Heart right ventricle (tissue), 16 donors: ENCODE results near the gene SUSD3. TPM values are rescaled to one million over a fixed set of nuclear protein-coding genes. Genes with fewer than 3 reads are reported as not detected.

ENCODE experiments used
- ATAC-seq, 8 donors: fragments of 200-7000 bp; cut with Tn5 transposase; one replicate each; pipeline ENCODE4 v1.9.1; 2020; ENCODE audit warnings: mild to moderate bottlenecking in 8 of 8, moderate library complexity in 8 of 8, moderate number of reproducible peaks in 1 of 8
- DNase-seq, 2 donors: peaks; one replicate each; pipeline ENCODE4 v3.0.0-alpha.2; 2020
- H3K27ac ChIP-seq, 10 donors: fragments of 200-600 bp; sonication (generic) in 2 of 10; one replicate each; pipeline versions ENCODE4 v1.5.0 to v1.8.0; 2020 to 2022; ENCODE audit warnings: mild to moderate bottlenecking in 3 of 10
- H3K27me3 ChIP-seq, 7 donors: fragments of 200-600 bp; one replicate each; pipeline ENCODE4 v1.8.0; 2021 to 2022; ENCODE audit warnings: mild to moderate bottlenecking in 2 of 7
- H3K36me3 ChIP-seq, 9 donors: fragments of 200-600 bp; sonication (generic) in 1 of 9; one replicate each; pipeline versions ENCODE4 v1.5.0 to v1.8.0; 2020 to 2022; ENCODE audit warnings: mild to moderate bottlenecking in 2 of 9
- H3K4me1 ChIP-seq, 9 donors: fragments of 200-600 bp; sonication (generic) in 1 of 9; one replicate each; pipeline versions ENCODE4 v1.5.0 to v1.8.0; 2020 to 2022; ENCODE audit warnings: mild to moderate bottlenecking in 4 of 9
- H3K4me3 ChIP-seq, 10 donors: fragments of 200-600 bp; sonication (generic) in 2 of 10; one replicate each; pipeline versions ENCODE4 v1.5.0 to v1.8.0; 2020 to 2022; ENCODE audit warnings: mild to moderate bottlenecking in 7 of 10, moderate library complexity in 2 of 10
- H3K9me3 ChIP-seq, 11 donors: fragments of 200-600 bp in 10 of 11; sonication (generic) in 2 of 11; one replicate each; pipeline versions ENCODE4 v1.5.0 to v1.8.0; 2013 to 2022; ENCODE audit warnings: mild to moderate bottlenecking in 2 of 11, control low read depth in 1 of 11, moderate library complexity in 1 of 11
- WGBS, 2 donors: extraction: QIAGEN DNeasy Blood & Tissue Kit; methylation state at CpG; one replicate each; pipeline ENCODE4 v1.1.7; 2013; ENCODE audit warnings: inconsistent platforms in 1 of 2; 5-methylcytosine and 5-hydroxymethylcytosine counted together
- intact Hi-C, 10 donors: fragments of 100-400 bp; cut with DNase I; formaldehyde crosslinking; loops; one replicate each; pipeline versions ENCODE4 v1.11.1 to v1.14.2; 2022
- polyA plus RNA-seq, 2 donors: library from polyadenylated mRNA; stranded (reverse); fragments of 200-250 nt; gene quantifications; one replicate each; pipeline ENCODE4 v1.2.3, GENCODE V29; 2013
- total RNA-seq, 10 donors: library from RNA; stranded (reverse); fragmentation: NEBNext Ultra II Directional in 3 of 10; extraction: Animal tissue kit (Norgen Biotek cat#: 25700) in 3 of 10; gene quantifications; one replicate each; pipeline versions ENCODE4 v1.2.1 to v1.2.4, GENCODE V29; 2021 to 2023
- TF ChIP-seq, protein P1 (sequence below), 9 donors: fragments of 200-600 bp; sonication (generic) in 2 of 9; IDR thresholded peaks; one replicate each; pipeline versions ENCODE4 v1.5.0 to v1.8.0; 2021 to 2022; ENCODE audit warnings: antibody characterized with exemption in 9 of 9, mild to moderate bottlenecking in 5 of 9, moderate library complexity in 1 of 9
- donor health status: Arrhythmogenic right ventricular cardiomyopathy.
- donor health status: ischemic (EF 13 %, LVEDD 7.1; RV severe dilation, severe dysfunction).
- donor health status: healthy with polysubstance abuse.
- donor health status: DM: no; HTN: yes; CAD: no.
- donor health status: DM: no; HTN: no; CAD: no.
- donor health status: ischemic (EF 25% LVEDD 6.9; RV normal size, moderate dysfunction).
- donor health status: ischemic (EF 25% LVEDD 5.7; RV mildly dilated, moderate dysfunction).
- donor health status: healthy.
- donor health status: DM: yes; HTN: yes; CAD: no.
- donor health status: Ischemic cardiomyopathy.
- donor health status: ischemic (EF 35%, LVEDD 5.7; RV mildly dilated, moderate dysfunction).
- donor health status: nonischemic (EF 11% LVEDD 7.7; RV severe dilation, severe dysfunction).
- donor health status: DM: yes; HTN: yes; CAD: no.
- donor health status: PGD.
- donor health status: ischemic (EF 29% LVEDD 5.4; RV normal size, mild dysfunction).
- donor health status: nonischemic (EF 23%, LVEDD 6.1; RV moderate dilation, normal function).

The SUSD3 gene
- total and polyA plus RNA-seq, 12 donors: 0.40 to 2.1 (median 0.79) TPM; not detected in 1

DNA sequence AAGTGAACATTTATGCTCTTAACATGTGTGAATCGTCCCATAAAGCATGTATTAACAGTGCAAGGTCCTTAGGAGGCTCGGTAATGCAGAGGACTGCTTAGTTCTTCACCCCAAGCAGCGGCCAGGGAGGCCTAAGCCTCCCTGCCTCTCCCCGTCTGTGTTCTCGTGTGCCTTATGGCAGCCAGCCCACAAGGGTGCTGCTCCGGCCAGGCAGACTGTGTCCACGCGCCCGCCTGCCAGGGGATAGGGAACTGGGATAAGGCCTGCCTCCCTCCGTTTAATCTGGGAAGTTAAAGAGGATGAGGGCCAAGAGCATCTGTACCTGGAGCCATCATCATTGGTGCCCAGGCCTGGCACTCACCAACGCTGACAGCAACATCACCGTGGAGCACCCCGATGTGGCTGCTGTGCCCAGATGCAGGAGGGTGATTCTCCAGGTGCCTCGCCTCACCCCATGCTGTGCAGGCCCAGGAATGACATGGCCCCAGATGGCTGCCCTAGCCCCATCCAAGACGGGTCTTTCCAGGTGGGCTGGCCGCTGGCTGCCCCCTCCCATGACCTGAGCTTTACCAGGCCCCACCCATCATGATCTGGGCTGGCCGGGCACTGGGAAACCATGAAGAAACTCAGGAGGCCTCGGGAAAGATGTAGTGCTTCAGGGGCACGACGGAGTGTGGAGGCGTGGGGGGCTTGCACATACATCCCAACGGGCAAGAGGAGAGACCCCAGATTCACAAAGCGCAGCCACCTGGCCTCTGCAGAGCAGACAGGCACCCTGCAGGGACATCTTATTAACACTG is 35.6 kb upstream of the SUSD3 start:
- TF ChIP-seq, protein P1, sequence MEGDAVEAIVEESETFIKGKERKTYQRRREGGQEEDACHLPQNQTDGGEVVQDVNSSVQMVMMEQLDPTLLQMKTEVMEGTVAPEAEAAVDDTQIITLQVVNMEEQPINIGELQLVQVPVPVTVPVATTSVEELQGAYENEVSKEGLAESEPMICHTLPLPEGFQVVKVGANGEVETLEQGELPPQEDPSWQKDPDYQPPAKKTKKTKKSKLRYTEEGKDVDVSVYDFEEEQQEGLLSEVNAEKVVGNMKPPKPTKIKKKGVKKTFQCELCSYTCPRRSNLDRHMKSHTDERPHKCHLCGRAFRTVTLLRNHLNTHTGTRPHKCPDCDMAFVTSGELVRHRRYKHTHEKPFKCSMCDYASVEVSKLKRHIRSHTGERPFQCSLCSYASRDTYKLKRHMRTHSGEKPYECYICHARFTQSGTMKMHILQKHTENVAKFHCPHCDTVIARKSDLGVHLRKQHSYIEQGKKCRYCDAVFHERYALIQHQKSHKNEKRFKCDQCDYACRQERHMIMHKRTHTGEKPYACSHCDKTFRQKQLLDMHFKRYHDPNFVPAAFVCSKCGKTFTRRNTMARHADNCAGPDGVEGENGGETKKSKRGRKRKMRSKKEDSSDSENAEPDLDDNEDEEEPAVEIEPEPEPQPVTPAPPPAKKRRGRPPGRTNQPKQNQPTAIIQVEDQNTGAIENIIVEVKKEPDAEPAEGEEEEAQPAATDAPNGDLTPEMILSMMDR (IDR thresholded peaks at IDR 0.05): no peak
- WGBS, 2 donors: 94% methylated on average over 23 of the region's 23 CpGs
- intact Hi-C loops: no loop called here
- no peaks in the 10 kb centered on the region for H3K27me3 ChIP-seq
- no peak for ATAC-seq
- DNase-seq: no peak
- H3K27ac ChIP-seq: no peak overlapping the region
- no peak overlapping the region for H3K4me3 ChIP-seq
- H3K4me1 ChIP-seq: peaks cover 0 to 30% (median 0%) of the 10 kb centered on the region in 9 donors
- H3K9me3 ChIP-seq: no peaks in the 10 kb centered on the region
- H3K36me3 ChIP-seq: peaks cover 0 to 78% (median 0%) of the 10 kb centered on the region in 9 donors

DNA sequence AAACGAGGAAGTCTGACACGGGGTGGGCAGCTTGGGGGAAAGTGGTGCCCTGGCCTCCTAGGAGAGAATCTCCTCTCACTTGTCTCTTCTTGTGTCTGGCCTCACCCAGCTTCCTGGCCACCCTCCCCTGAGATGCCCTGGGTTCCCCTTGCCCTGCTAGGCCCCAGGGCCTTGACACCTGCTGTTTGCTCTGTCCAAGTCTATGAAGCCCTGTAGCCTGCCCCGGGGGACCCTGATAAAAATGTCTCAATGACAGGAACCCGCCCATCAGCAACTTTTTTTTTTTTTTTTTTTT is 35.0 kb upstream of the SUSD3 start:
- intact Hi-C loops: no loop called here
- no peak overlapping the region for H3K27ac ChIP-seq
- 78 to 83% methylated on average over 4 of the region's 4 CpGs for WGBS, 2 donors
- H3K4me1 ChIP-seq: peaks cover 0 to 34% (median 0%) of the 10 kb centered on the region in 9 donors
- H3K4me3 ChIP-seq: no peak overlapping the region
- peaks cover 0 to 73% (median 0%) of the 10 kb centered on the region in 9 donors for H3K36me3 ChIP-seq
- TF ChIP-seq, protein P1 (IDR thresholded peaks at IDR 0.05): no peak
- no peaks in the 10 kb centered on the region for H3K27me3 ChIP-seq
- H3K9me3 ChIP-seq: no peaks in the 10 kb centered on the region
- no peak for ATAC-seq
- DNase-seq: no peak

DNA sequence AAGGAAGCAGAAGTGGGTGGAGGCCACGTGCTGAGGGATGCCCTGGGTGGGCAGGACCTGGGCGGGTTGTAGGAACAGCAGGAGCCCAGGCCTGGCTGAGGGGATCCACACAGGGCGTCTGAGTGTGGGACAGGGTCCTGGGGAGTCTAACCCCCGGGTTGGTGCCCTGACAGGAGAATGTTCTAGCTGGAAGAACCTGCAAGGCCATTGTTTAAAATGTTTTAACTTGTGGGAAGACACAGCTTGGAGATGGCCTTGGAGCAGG is 33.9 kb upstream of the SUSD3 start:
- TF ChIP-seq, protein P1 (IDR thresholded peaks at IDR 0.05): no peak
- peak overlapping the region in 1 of 10 donors; percentile 14 for H3K27ac ChIP-seq
- WGBS, 2 donors: 87 to 92% methylated on average over 4 of the region's 4 CpGs
- H3K9me3 ChIP-seq: no peaks in the 10 kb centered on the region
- no peak for ATAC-seq
- H3K4me3 ChIP-seq: no peak overlapping the region
- no peaks in the 10 kb centered on the region for H3K27me3 ChIP-seq
- DNase-seq: no peak
- H3K4me1 ChIP-seq: peaks cover 0 to 45% (median 0%) of the 10 kb centered on the region in 9 donors
- H3K36me3 ChIP-seq: peaks cover 0 to 65% (median 0%) of the 10 kb centered on the region in 9 donors
- intact Hi-C loops: no loop called here

DNA sequence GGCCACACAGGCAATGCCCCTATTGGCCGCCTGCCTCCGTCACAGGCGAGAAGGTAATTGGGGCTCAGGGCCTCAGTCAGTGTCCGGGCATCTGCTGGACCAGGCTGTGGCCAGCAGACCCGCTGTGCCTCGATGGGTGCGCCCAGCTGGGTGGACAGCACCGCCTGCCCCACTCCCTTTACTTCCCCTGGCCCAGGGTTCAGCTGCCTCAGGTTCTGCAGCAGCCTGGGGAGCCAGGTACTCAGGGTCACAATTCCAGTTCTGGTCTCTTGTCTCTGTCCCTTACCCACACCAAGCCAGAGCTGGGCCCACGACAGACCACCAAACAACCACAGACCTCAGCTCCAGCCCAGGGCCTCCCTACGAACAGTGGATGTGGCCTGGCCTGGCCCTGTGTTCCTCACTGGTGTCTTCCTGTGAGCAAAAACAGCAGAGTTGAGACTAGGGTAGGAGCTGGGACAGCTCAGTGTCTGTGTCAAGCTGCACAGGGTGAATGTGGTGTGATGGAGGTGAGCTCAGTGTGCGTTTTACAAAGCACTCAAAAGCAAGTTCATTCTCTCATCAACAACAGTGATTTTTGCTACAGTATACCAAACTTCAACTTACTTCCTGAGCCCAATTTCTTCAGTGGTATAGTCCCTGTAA is 33.4 kb upstream of the SUSD3 start:
- peaks cover 0 to 65% (median 0%) of the 10 kb centered on the region in 9 donors for H3K36me3 ChIP-seq
- H3K4me3 ChIP-seq: no peak overlapping the region
- H3K4me1 ChIP-seq: peaks cover 0 to 48% (median 0%) of the 10 kb centered on the region in 9 donors
- TF ChIP-seq, protein P1 (IDR thresholded peaks at IDR 0.05): no peak
- ATAC-seq (no peak), DNase-seq (no peak)
- intact Hi-C loops: no loop called here
- H3K27me3 ChIP-seq: no peaks in the 10 kb centered on the region
- H3K9me3 ChIP-seq: no peaks in the 10 kb centered on the region
- H3K27ac ChIP-seq: peak overlapping the region in 1 of 10 donors; percentile 63
- 88 to 95% methylated on average over 11 of the region's 11 CpGs for WGBS, 2 donors
